Pancreas (tissue), 10 donors: ENCODE data around the gene ADAM15. TPM values are rescaled to one million over a fixed set of nuclear protein-coding genes. Genes with fewer than 3 reads are reported as not detected.

Source experiments
- ATAC-seq, 4 donors: fragments of 200-7000 bp; cut with Tn5 transposase; one replicate each; pipeline versions ENCODE4 v1.8.0 to v1.9.1; 2020; ENCODE audit warnings: mild to moderate bottlenecking in 4 of 4, moderate library complexity in 4 of 4
- DNase-seq, 6 donors: peaks; one replicate each; pipeline ENCODE4 v3.0.0-alpha.2; 2020
- FAIRE-seq: peaks from 2 replicates; lab custom pipeline; 2012; peaks lifted over from hg19 to GRCh38; lab: Jason Lieb, UNC
- H3K27ac ChIP-seq, 4 donors: fragments of 200-600 bp; sonication (generic); 1 replicate in 3 of 4; 2 replicates in 1 of 4; pipeline versions ENCODE4 v1.5.0 to v1.8.0; 2020
- H3K27me3 ChIP-seq, 4 donors: fragments of 200-600 bp; one replicate each; pipeline ENCODE4 v1.8.0; 2021
- H3K36me3 ChIP-seq, 3 donors: fragments of 200-600 bp; sonication (generic) in 1 of 3; one replicate each; pipeline versions ENCODE4 v1.5.0 to v1.8.0; 2020 to 2021
- H3K4me1 ChIP-seq, 3 donors: fragments of 200-600 bp; one replicate each; pipeline ENCODE4 v1.8.0; 2021
- H3K4me3 ChIP-seq, 4 donors: fragments of 200-600 bp; sonication (generic) in 2 of 4; one replicate each; pipeline versions ENCODE4 v1.5.0 to v1.8.0; 2020 to 2021
- H3K9me3 ChIP-seq, 4 donors: fragments of 200-600 bp; one replicate each; pipeline ENCODE4 v1.8.0; 2021
- whole genome bisulfite sequencing, 2 donors: extraction: QIAGEN DNeasy Blood & Tissue Kit; methylation state at CpG; one replicate each; pipeline ENCODE4 v1.1.7; 2013; 5-methylcytosine and 5-hydroxymethylcytosine counted together
- intact Hi-C, 3 donors: fragments of 100-400 bp; cut with DNase I; formaldehyde crosslinking; loops; one replicate each; pipeline versions ENCODE4 v1.11.1 to v1.14.2; 2022
- polyA plus RNA-seq, 2 donors: library from polyadenylated mRNA; stranded (reverse); fragments of 200-250 nt; gene quantifications; one replicate each; pipeline ENCODE4 v1.2.3, GENCODE V29; 2013
- total RNA-seq, 6 donors: library from RNA; stranded (reverse); fragmentation: NEBNext Ultra II Directional in 4 of 6; extraction: Animal tissue kit (Norgen Biotek cat#: 25700) in 4 of 6; gene quantifications; one replicate each; pipeline versions ENCODE4 v1.2.1 to v1.2.4, GENCODE V29; 2021 to 2023
- TF ChIP-seq, protein P1 (sequence below), 4 donors: fragments of 200-600 bp; sonication (generic) in 3 of 4; IDR thresholded peaks; one replicate each; pipeline versions ENCODE4 v1.5.0 to v1.8.0; 2021; ENCODE audit warnings: antibody characterized with exemption in 4 of 4
- donor health status: healthy with polysubstance abuse.
- donor health status: DM: no; HTN: no; CAD: no; lungs with moderate emphysema.
- donor health status: DM: no; HTN: no; CAD: no.
- donor health status: control.
- donor health status: control.
- donor health status: Bipolar disorder and iron deficiency.
- donor health status: DM: yes; HTN: yes; CAD: no.
- donor health status: DM: no; HTN: no; CAD: no.
- donor health status: DM: no; HTN: no; CAD: no.
- donor health status: DM: yes; HTN: yes; CAD: no.

The ADAM15 gene
- total and polyA plus RNA-seq, 8 donors: 23.7 to 125 (median 35.2) TPM

GRCh38 chr1:155110381-155110780, 59.3 kb downstream of the ADAM15 start:
- DNase-seq (no peak), ATAC-seq (no peak), FAIRE-seq (no peak)
- H3K9me3 ChIP-seq: no peaks in the 10 kb centered on the region
- H3K4me3 ChIP-seq: no peak overlapping the region
- peaks cover 0 to 2% (median 0%) of the 10 kb centered on the region in 3 donors for H3K4me1 ChIP-seq
- no peaks in the 10 kb centered on the region for H3K27me3 ChIP-seq
- no peaks in the 10 kb centered on the region for H3K36me3 ChIP-seq
- H3K27ac ChIP-seq: no peak overlapping the region
- TF ChIP-seq, protein P1, sequence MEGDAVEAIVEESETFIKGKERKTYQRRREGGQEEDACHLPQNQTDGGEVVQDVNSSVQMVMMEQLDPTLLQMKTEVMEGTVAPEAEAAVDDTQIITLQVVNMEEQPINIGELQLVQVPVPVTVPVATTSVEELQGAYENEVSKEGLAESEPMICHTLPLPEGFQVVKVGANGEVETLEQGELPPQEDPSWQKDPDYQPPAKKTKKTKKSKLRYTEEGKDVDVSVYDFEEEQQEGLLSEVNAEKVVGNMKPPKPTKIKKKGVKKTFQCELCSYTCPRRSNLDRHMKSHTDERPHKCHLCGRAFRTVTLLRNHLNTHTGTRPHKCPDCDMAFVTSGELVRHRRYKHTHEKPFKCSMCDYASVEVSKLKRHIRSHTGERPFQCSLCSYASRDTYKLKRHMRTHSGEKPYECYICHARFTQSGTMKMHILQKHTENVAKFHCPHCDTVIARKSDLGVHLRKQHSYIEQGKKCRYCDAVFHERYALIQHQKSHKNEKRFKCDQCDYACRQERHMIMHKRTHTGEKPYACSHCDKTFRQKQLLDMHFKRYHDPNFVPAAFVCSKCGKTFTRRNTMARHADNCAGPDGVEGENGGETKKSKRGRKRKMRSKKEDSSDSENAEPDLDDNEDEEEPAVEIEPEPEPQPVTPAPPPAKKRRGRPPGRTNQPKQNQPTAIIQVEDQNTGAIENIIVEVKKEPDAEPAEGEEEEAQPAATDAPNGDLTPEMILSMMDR (IDR thresholded peaks at IDR 0.05): no peak
- intact Hi-C loops: no loop called here
- WGBS, 2 donors: 70 to 80% methylated on average over 8 of the region's 8 CpGs

- no peaks in the 10 kb centered on the region for H3K36me3 ChIP-seq
- no peak for DNase-seq
- TF ChIP-seq, protein P1 (IDR thresholded peaks at IDR 0.05): no peak
- no peak overlapping the region for H3K27ac ChIP-seq
- WGBS, 2 donors: 68 to 81% methylated on average over 8 of the region's 8 CpGs
- no peaks in the 10 kb centered on the region for H3K4me1 ChIP-seq
- intact Hi-C loops: no loop called here
- no peak for FAIRE-seq
- ATAC-seq: no peak
- no peaks in the 10 kb centered on the region for H3K9me3 ChIP-seq
- H3K4me3 ChIP-seq: no peak overlapping the region
- H3K27me3 ChIP-seq: no peaks in the 10 kb centered on the region
Measured at GRCh38 chr1:155110826-155111225, 59.7 kb downstream of the ADAM15 start.

Other genes starting within 250 kb of the ADAM15 start
- gene KCNN3, start 181.0 kb upstream of the ADAM15 start, total RNA-seq: 1 to 10 TPM in 1 of 6 donors, under 1 TPM in 5; 0.23 to 1.0 (median 0.36) TPM
- under 1 TPM; 0.11 to 0.35 TPM for gene KCNN3, start 181.0 kb upstream of the ADAM15 start, polyA plus RNA-seq
- gene PMVK, start 114.6 kb upstream of the ADAM15 start, total RNA-seq: 10 to 100 TPM; 12.4 to 23.3 (median 16.8) TPM
- 10 to 100 TPM; 15.9 to 32.4 TPM for gene PMVK, start 114.6 kb upstream of the ADAM15 start, polyA plus RNA-seq
- gene PBXIP1, start 95.2 kb upstream of the ADAM15 start, total RNA-seq: 10 to 100 TPM; 15.6 to 53.1 (median 24.9) TPM
- 10 to 100 TPM; 29.5 to 45.4 TPM for gene PBXIP1, start 95.2 kb upstream of the ADAM15 start, polyA plus RNA-seq
- 10 to 100 TPM in 3 of 6 donors, 1 to 10 TPM in 3; 8.1 to 18.3 (median 9.9) TPM for gene PYGO2, start 89.5 kb upstream of the ADAM15 start, total RNA-seq
- gene PYGO2, start 89.5 kb upstream of the ADAM15 start, polyA plus RNA-seq: 10 to 100 TPM; 13.3 to 19.5 TPM
- gene SHC1, start 80.6 kb upstream of the ADAM15 start, total RNA-seq: 10 to 100 TPM; 32.3 to 53.4 (median 40.7) TPM
- 10 to 100 TPM; 37.4 to 47.6 TPM for gene SHC1, start 80.6 kb upstream of the ADAM15 start, polyA plus RNA-seq
- 10 to 100 TPM in 3 of 6 donors, 1 to 10 TPM in 3; 6.7 to 12.0 (median 10.2) TPM for gene CKS1B, start 76.6 kb upstream of the ADAM15 start, total RNA-seq
- 10 to 100 TPM in 1 of 2 donors, 1 to 10 TPM in 1; 6.7 to 19.5 TPM for gene CKS1B, start 76.6 kb upstream of the ADAM15 start, polyA plus RNA-seq
- 10 to 100 TPM in 4 of 6 donors, 1 to 10 TPM in 2; 8.3 to 14.1 (median 11.9) TPM for gene FLAD1, start 68.0 kb upstream of the ADAM15 start, total RNA-seq
- 10 to 100 TPM; 22.6 to 28.6 TPM for gene FLAD1, start 68.0 kb upstream of the ADAM15 start, polyA plus RNA-seq
- gene LENEP, start 57.7 kb upstream of the ADAM15 start, total RNA-seq: under 1 TPM in 1 of 6 donors, not detected in 5; 0.29 TPM
- not detected for gene LENEP, start 57.7 kb upstream of the ADAM15 start, polyA plus RNA-seq
- 10 to 100 TPM; 24.5 to 38.4 (median 37.2) TPM for gene ZBTB7B, start 48.5 kb upstream of the ADAM15 start, total RNA-seq
- 10 to 100 TPM; 19.8 to 31.8 TPM for gene ZBTB7B, start 48.5 kb upstream of the ADAM15 start, polyA plus RNA-seq
- under 1 TPM; 0.12 to 0.94 (median 0.22) TPM for gene DCST2, start 17.5 kb upstream of the ADAM15 start, total RNA-seq
- gene DCST2, start 17.5 kb upstream of the ADAM15 start, polyA plus RNA-seq: 1 to 10 TPM; 3.9 to 5.1 TPM
- under 1 TPM in 1 of 6 donors, not detected in 5; 0.14 TPM for gene DCST1, start 17.5 kb upstream of the ADAM15 start, total RNA-seq
- not detected for gene DCST1, start 17.5 kb upstream of the ADAM15 start, polyA plus RNA-seq
- 1 to 10 TPM; 2.1 to 5.6 (median 3.1) TPM for gene EFNA4, start 12.4 kb downstream of the ADAM15 start, total RNA-seq
- gene EFNA4, start 12.4 kb downstream of the ADAM15 start, polyA plus RNA-seq: 1 to 10 TPM; 6.0 to 6.2 TPM
- 1 to 10 TPM in 2 of 6 donors, under 1 TPM in 4; 0.52 to 1.2 (median 0.70) TPM for gene EFNA3, start 27.5 kb downstream of the ADAM15 start, total RNA-seq
- under 1 TPM; 0.72 to 0.99 TPM for gene EFNA3, start 27.5 kb downstream of the ADAM15 start, polyA plus RNA-seq
- 10 to 100 TPM; 19.5 to 45.9 (median 30.4) TPM for gene EFNA1, start 76.6 kb downstream of the ADAM15 start, total RNA-seq
- gene EFNA1, start 76.6 kb downstream of the ADAM15 start, polyA plus RNA-seq: 10 to 100 TPM; 47.9 to 91.7 TPM
- 10 to 100 TPM; 18.7 to 33.3 (median 26.2) TPM for gene SLC50A1, start 84.5 kb downstream of the ADAM15 start, total RNA-seq
- gene SLC50A1, start 84.5 kb downstream of the ADAM15 start, polyA plus RNA-seq: 10 to 100 TPM; 32.8 to 33.0 TPM
- 10 to 100 TPM; 39.4 to 46.5 (median 42.3) TPM for gene DPM3, start 89.2 kb downstream of the ADAM15 start, total RNA-seq
- gene DPM3, start 89.2 kb downstream of the ADAM15 start, polyA plus RNA-seq: 100 to 1,000 TPM; 211 to 227 TPM
- gene KRTCAP2, start 122.0 kb downstream of the ADAM15 start, total RNA-seq: 100 to 1,000 TPM in 4 of 6 donors, 10 to 100 TPM in 2; 91.8 to 119 (median 102) TPM
- gene KRTCAP2, start 122.0 kb downstream of the ADAM15 start, polyA plus RNA-seq: 100 to 1,000 TPM; 182 to 238 TPM
- under 1 TPM; 0.19 to 0.59 (median 0.33) TPM for gene TRIM46, start 122.5 kb downstream of the ADAM15 start, total RNA-seq
- 1 to 10 TPM; 1.2 to 4.1 TPM for gene TRIM46, start 122.5 kb downstream of the ADAM15 start, polyA plus RNA-seq
- gene THBS3, start 156.6 kb downstream of the ADAM15 start, total RNA-seq: 10 to 100 TPM in 5 of 6 donors, 1 to 10 TPM in 1; 9.9 to 31.1 (median 14.6) TPM
- 10 to 100 TPM; 69.1 to 78.6 TPM for gene THBS3, start 156.6 kb downstream of the ADAM15 start, polyA plus RNA-seq
- gene MTX1, start 157.4 kb downstream of the ADAM15 start, total RNA-seq: 10 to 100 TPM; 10.7 to 18.4 (median 15.7) TPM
- gene MTX1, start 157.4 kb downstream of the ADAM15 start, polyA plus RNA-seq: 10 to 100 TPM; 34.3 to 36.8 TPM
- gene ENTREP3, start 204.2 kb downstream of the ADAM15 start, total RNA-seq: 10 to 100 TPM in 2 of 6 donors, 1 to 10 TPM in 4; 6.7 to 14.4 (median 8.5) TPM
- gene ENTREP3, start 204.2 kb downstream of the ADAM15 start, polyA plus RNA-seq: 10 to 100 TPM in 1 of 2 donors, 1 to 10 TPM in 1; 7.9 to 11.1 TPM
- 10 to 100 TPM; 25.1 to 33.4 (median 28.0) TPM for gene SCAMP3, start 211.0 kb downstream of the ADAM15 start, total RNA-seq
- 10 to 100 TPM; 27.7 to 55.5 TPM for gene SCAMP3, start 211.0 kb downstream of the ADAM15 start, polyA plus RNA-seq
- 10 to 100 TPM; 15.7 to 39.6 (median 18.7) TPM for gene CLK2, start 222.2 kb downstream of the ADAM15 start, total RNA-seq
- gene CLK2, start 222.2 kb downstream of the ADAM15 start, polyA plus RNA-seq: 10 to 100 TPM; 81.1 to 89.4 TPM
- gene HCN3, start 226.1 kb downstream of the ADAM15 start, total RNA-seq: 1 to 10 TPM in 4 of 6 donors, under 1 TPM in 2; 0.66 to 2.6 (median 1.4) TPM
- gene HCN3, start 226.1 kb downstream of the ADAM15 start, polyA plus RNA-seq: 10 to 100 TPM in 1 of 2 donors, 1 to 10 TPM in 1; 4.8 to 12.0 TPM